Gastrocnemius medialis (tissue), 4 donors: ENCODE measurements around the gene KDELR3. TPM values are rescaled to one million over a fixed set of nuclear protein-coding genes. Genes with fewer than 3 reads are reported as not detected.
"Not testable (repeated sequence)": the region's sequence is repeated elsewhere in the genome, so short reads cannot be mapped to it uniquely, and the experiment has no call there.

Source experiments
- ATAC-seq, 2 donors: fragments of 150-250 bp; one replicate each; pipeline ENCODE4 v1.9.1; 2016
- DNase-seq, 2 donors: peaks; one replicate each; pipeline ENCODE4 v3.0.0-alpha.2; 2019
- H3K27ac ChIP-seq, 4 donors: fragments of 200-600 bp; sonication (generic); 1 replicate in 1 of 4; 2 replicates in 3 of 4; pipeline ENCODE4 v1.5.1; 2016 to 2018; ENCODE audit warnings: mild to moderate bottlenecking in 2 of 4, moderate library complexity in 1 of 4
- H3K27me3 ChIP-seq, 3 donors: fragments of 200-600 bp; sonication (generic) in 2 of 3; 1 replicate in 1 of 3; 2 replicates in 2 of 3; pipeline versions ENCODE4 v1.5.1 to v1.6.0; 2016 to 2019; ENCODE audit warnings: mild to moderate bottlenecking in 1 of 3, moderate library complexity in 1 of 3
- H3K36me3 ChIP-seq, 2 donors: fragments of 200-600 bp; sonication (generic) in 1 of 2; one replicate each; pipeline ENCODE4 v1.5.1; 2017 to 2018
- H3K4me1 ChIP-seq, 2 donors: fragments of 200-600 bp; sonication (generic) in 1 of 2; one replicate each; pipeline ENCODE4 v1.5.1; 2016 to 2017; ENCODE audit warnings: mild to moderate bottlenecking in 2 of 2
- H3K4me3 ChIP-seq, 4 donors: fragments of 200-600 bp; sonication (generic) in 3 of 4; 1 replicate in 1 of 4; 2 replicates in 3 of 4; pipeline ENCODE4 v1.5.1; 2016 to 2019; ENCODE audit warnings: mild to moderate bottlenecking in 2 of 4
- H3K9me3 ChIP-seq, 3 donors: fragments of 200-600 bp; sonication (generic) in 2 of 3; 1 replicate in 1 of 3; 2 replicates in 2 of 3; pipeline ENCODE4 v1.5.1; 2016 to 2019
- CTCF ChIP-seq, 5 experiments: fragments of 450-650 bp in 3 of 5; fragments of 200-600 bp in 2 of 5; sonication (generic) in 2 of 5; IDR thresholded peaks in 4 of 5; conservative IDR thresholded peaks in 1 of 5; 1 replicate in 4 of 5; 2 replicates in 1 of 5; pipeline ENCODE4 v1.5.1; 2016 to 2019; ENCODE audit warnings: antibody characterized with exemption in 5 of 5, mild to moderate bottlenecking in 3 of 5, moderate library complexity in 3 of 5
- POLR2A ChIP-seq, 2 donors: fragments of 450-650 bp; IDR thresholded peaks; one replicate each; pipeline ENCODE4 v1.6.1; 2017; ENCODE audit warnings: antibody characterized with exemption in 2 of 2, mild to moderate bottlenecking in 2 of 2, moderate library complexity in 2 of 2
- in situ Hi-C, 4 donors: fragments of 200-750 bp; cut with MboI; loops; one replicate each; pipeline versions ENCODE4 v1.15.0 to v1.8.0; 2017; ENCODE audit warnings: low sequenced_read_pairs in 4 of 4
- intact Hi-C: fragments of 100-400 bp; cut with DNase I; formaldehyde crosslinking; loops from one replicate; pipeline ENCODE4 v1.15.1; 2023; ENCODE audit warnings: low total_unique reads
- total RNA-seq, 4 donors: library from RNA; depleted of rRNA; stranded (reverse); fragments of >200 nt; gene quantifications; one replicate each; pipeline versions ENCODE4 v1.1.0 to v1.2.3, GENCODE V29; 2016

The KDELR3 gene
- total RNA-seq, 4 donors from 2014 or later, result 0.34 to 2.0 (median 1.3) TPM; not detected in 1

GRCh38 chr22:38469306-38469781, 1.4 kb downstream of the KDELR3 start:
- in situ Hi-C loops (no loop called here), intact Hi-C loops (no loop called here)
- no peaks in the 10 kb centered on the region for H3K36me3 ChIP-seq

GRCh38 chr22:38470179-38470578, 2.3 kb downstream of the KDELR3 start:
- intact Hi-C loops, in situ Hi-C loops: not testable (repeated sequence)

More at GRCh38 chr22:38469306-38469781, 1.4 kb downstream of the KDELR3 start:
- DNase-seq, result no peak
- Histone ChIP-seq H3K9me3 (no peaks in the 10 kb centered on the region), H3K4me1 (peaks cover 4 to 5% of the 10 kb centered on the region in 2 donors), H3K4me3 (no peak overlapping the region), H3K27ac (no peak overlapping the region), H3K27me3 (peaks cover 15 to 30% (median 18%) of the 10 kb centered on the region in 3 donors)
- ATAC-seq, result no peak
- TF ChIP-seq CTCF (IDR thresholded peaks at IDR 0.05 in 4 of 5, conservative IDR thresholded peaks at IDR 0.05 in 1 of 5) (no peak), POLR2A (IDR thresholded peaks at IDR 0.05) (no peak)

GRCh38 chr22:38471237-38471636, 3.3 kb downstream of the KDELR3 start:
- no peak for ATAC-seq
- H3K4me1 ChIP-seq, result peaks cover 4 to 5% of the 10 kb centered on the region in 2 donors
- no peaks in the 10 kb centered on the region for H3K9me3 ChIP-seq
- in situ Hi-C loops, result no loop called here
- H3K4me3 ChIP-seq, result no peak overlapping the region
- DNase-seq, result no peak
- intact Hi-C loops, result no loop called here
- TF ChIP-seq CTCF (IDR thresholded peaks at IDR 0.05 in 4 of 5, conservative IDR thresholded peaks at IDR 0.05 in 1 of 5) (no peak), POLR2A (IDR thresholded peaks at IDR 0.05) (no peak)
- no peaks in the 10 kb centered on the region for H3K36me3 ChIP-seq
- peaks cover 14 to 21% (median 15%) of the 10 kb centered on the region in 3 donors for H3K27me3 ChIP-seq
- no peak overlapping the region for H3K27ac ChIP-seq

More at GRCh38 chr22:38470179-38470578, 2.3 kb downstream of the KDELR3 start:
- ATAC-seq, H3K36me3 ChIP-seq, H3K4me1 ChIP-seq, H3K9me3 ChIP-seq, H3K4me3 ChIP-seq, H3K27ac ChIP-seq, DNase-seq: not testable (repeated sequence)
- H3K27me3 ChIP-seq, result peaks cover 15 to 28% (median 18%) of the 10 kb centered on the region in 3 donors

GRCh38 chr22:38474003-38474607, 6.2 kb downstream of the KDELR3 start:
- no peaks in the 10 kb centered on the region for H3K36me3 ChIP-seq
- no peak overlapping the region for H3K4me3 ChIP-seq
- in situ Hi-C loops, result no loop called here
- no peak for TF ChIP-seq CTCF (IDR thresholded peaks at IDR 0.05 in 4 of 5, conservative IDR thresholded peaks at IDR 0.05 in 1 of 5)
- no peak for TF ChIP-seq POLR2A (IDR thresholded peaks at IDR 0.05)
- no peaks in the 10 kb centered on the region for H3K4me1 ChIP-seq
- no peak for DNase-seq
- ATAC-seq, result no peak
- intact Hi-C loops, result no loop called here
- no peak overlapping the region for H3K27ac ChIP-seq
- H3K9me3 ChIP-seq, result no peaks in the 10 kb centered on the region
- H3K27me3 ChIP-seq, result no peaks in the 10 kb centered on the region

- in situ Hi-C loops, result no loop called here
- TF ChIP-seq CTCF (IDR thresholded peaks at IDR 0.05 in 4 of 5, conservative IDR thresholded peaks at IDR 0.05 in 1 of 5) (no peak), POLR2A (IDR thresholded peaks at IDR 0.05) (no peak)
- peaks cover 0 to 18% of the 10 kb centered on the region in 2 donors for H3K36me3 ChIP-seq
- H3K4me1 ChIP-seq, result no peaks in the 10 kb centered on the region
- H3K27ac ChIP-seq, result no peak overlapping the region
- no peak overlapping the region for H3K4me3 ChIP-seq
- no peaks in the 10 kb centered on the region for H3K9me3 ChIP-seq
- peak in 1 of 2 donors; percentile 6 for ATAC-seq
- DNase-seq, result no peak
- intact Hi-C loops, result no loop called here
- H3K27me3 ChIP-seq, result no peaks in the 10 kb centered on the region
These were observed 9.7 kb downstream of the KDELR3 start for GRCh38 chr22:38477585-38477984.
